DMS 273 (cell line): ENCODE data around the gene GRID2IP.
"Not testable (repeated sequence)": the region's sequence is repeated elsewhere in the genome, so short reads cannot be mapped to it uniquely, and the experiment has no call there.

Experiments
- DNase-seq: peaks from one replicate; lab custom pipeline; 2025; ENCODE audit not compliant: unreplicated experiment; lab: John Stamatoyannopoulos, UW

Gene GRID2IP

DNA sequence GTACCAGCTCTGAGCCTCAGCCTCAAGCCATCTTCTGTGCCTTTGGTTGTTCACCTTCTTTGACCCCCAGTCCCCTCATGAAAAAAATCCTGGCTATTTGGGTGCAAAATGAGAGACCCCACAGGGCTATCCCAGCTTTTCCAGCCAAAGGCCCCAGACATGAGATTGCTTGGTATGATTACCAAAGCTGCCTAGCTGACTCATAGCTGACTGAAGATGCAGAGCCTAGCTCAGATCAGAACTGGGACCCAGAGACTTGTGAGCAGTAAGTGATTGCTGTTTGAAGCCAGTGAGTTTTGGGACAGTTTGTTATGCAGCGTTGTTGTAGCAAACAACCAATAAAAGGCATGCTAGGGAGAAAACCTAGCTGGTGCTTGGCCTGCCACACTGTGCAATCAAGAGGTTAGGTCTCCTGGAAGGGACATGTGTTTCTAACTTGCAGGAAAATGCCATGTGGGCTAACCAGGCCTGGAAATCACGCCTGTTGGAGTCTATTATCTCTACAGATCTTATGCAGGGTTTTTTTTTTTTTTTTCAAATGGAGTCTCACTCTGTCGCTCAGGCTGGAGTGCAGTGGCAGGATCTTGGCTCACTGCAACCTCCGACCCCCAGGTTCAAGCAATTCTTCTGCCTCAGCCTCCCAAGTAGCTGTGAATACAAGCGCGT, 55.5 kb downstream of the GRID2IP start:
- no peak for DNase-seq

- DNase-seq: no peak
Observed at GRCh38 chr7:6494365-6494764, 56.9 kb downstream of the GRID2IP start.

DNA sequence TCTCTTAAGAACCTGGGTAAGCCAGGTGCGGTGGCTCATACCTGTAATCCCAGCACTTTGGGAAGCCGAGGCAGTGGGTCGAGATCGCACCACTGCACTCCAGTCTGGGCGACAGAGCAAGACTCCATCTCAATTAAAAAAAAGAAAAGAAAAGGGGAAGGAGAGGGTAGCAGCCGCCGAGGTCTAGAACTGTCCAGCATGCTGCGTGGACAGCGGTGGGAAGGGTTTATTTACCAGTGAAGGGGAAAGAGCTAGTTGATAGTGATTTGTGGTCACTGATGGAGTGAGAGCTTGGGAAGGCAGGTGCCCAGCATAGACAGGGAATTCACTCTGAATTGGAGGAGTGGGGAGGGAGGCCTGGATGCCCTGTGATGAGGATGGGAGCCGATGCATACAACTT, 60.1 kb downstream of the GRID2IP start:
- DNase-seq: no peak

DNA sequence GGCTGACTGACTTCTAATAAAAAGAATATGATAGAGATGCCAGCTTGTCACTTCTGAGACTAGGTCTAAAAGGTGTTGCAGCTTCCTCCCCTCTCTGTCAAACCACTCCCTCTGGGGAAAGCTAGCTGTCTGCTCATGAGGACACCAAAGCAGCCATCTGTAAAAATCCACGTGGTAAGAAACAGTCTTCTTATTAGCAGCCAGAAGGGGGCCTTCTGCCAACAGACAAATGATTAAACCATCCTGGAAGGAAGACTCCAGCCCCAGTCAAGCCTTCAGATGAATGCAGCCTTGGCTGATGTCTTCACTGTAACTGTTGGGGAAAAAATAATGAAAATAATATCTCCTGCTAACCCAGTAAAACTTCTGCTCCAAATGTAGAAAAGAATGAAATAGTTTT, 61.6 kb downstream of the GRID2IP start:
- DNase-seq: peak; percentile 68

- DNase-seq: no peak
Observed at GRCh38 chr7:6487184-6487545, 64.1 kb downstream of the GRID2IP start.

DNA sequence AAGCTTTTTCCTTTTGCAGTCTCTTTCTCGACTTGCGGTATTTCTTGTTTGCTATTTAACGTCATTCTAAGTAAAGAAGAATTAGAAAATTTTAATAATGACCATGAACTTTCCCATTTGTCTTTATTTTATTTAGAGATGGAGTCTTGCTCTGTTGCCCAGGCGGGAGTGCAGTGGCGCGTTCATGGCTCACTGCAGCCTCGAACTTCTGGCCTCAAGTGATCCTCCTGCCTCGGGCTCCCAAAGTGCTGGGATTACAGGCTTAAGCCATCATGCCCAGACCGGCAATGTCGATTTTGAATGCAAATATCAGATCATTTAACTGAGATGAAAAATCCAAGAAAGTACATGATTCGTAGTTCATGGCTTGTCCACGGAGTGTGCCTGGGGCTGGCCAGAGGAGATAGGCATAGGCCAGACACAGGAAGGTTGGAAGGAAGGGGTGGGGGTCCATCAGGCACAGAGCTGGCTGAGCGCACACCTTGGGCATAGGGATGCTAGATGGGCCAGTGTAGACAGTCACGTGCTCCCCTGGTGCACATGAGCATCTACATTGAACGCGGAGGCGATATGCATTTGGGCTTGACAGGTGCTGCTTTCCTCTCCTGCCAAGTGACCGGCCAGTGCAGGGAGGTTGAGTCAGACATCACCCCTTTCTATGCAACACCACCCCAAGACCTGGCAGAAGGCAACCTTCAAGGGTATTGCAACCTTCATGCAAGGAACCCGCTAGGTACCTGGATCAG, 64.7 kb downstream of the GRID2IP start:
- DNase-seq: no peak

DNA sequence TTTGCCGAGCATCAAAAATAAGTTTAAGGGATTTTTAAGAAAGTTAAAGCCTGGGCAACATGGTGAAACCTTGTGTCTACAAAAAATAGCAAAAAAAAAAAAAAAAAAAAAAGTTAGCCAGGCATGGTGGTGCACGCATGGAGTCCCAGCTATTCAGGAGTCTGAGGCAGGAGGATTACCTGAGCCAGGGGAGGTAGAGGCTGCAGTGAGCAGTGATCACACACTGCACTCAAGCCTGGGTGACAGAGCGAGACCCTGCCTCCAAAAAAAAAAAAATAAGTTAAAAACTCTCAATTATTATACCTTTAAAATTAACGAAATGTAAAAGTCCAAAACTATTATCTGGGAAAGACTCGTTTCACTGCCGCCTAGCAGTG, 68.5 kb downstream of the GRID2IP start:
- DNase-seq: no peak

- DNase-seq: no peak
Observed at GRCh38 chr7:6482307-6482706, 69.0 kb downstream of the GRID2IP start.

- no peak for DNase-seq
Observed at GRCh38 chr7:6481445-6481844, 69.8 kb downstream of the GRID2IP start.

- no peak for DNase-seq
Observed at GRCh38 chr7:6480323-6480660, 71.0 kb downstream of the GRID2IP start.

GRCh38 chr7:6479067-6479466, 72.2 kb downstream of the GRID2IP start:
- no peak for DNase-seq

DNA sequence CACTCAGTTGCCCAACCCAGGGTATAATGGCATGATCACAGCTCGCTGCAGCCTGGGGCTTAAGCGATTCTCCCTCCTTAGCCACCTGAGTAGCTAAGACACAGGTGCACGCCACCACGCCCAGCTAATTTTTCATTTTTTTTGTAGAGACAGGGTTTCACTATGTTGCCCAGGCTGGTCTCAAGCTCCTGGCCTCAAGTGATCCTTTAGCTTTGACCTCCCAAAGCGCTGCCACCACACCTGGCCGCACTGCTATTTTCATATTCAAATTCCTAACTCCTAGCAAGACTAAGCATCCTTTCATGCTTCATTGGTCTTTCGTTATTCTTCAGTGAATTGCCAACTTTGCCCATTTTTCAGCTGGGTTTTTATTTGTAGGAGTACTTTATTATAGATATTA, 73.1 kb downstream of the GRID2IP start:
- no peak for DNase-seq

- DNase-seq: no peak
Observed at GRCh38 chr7:6477318-6477660, 74.0 kb downstream of the GRID2IP start.

DNA sequence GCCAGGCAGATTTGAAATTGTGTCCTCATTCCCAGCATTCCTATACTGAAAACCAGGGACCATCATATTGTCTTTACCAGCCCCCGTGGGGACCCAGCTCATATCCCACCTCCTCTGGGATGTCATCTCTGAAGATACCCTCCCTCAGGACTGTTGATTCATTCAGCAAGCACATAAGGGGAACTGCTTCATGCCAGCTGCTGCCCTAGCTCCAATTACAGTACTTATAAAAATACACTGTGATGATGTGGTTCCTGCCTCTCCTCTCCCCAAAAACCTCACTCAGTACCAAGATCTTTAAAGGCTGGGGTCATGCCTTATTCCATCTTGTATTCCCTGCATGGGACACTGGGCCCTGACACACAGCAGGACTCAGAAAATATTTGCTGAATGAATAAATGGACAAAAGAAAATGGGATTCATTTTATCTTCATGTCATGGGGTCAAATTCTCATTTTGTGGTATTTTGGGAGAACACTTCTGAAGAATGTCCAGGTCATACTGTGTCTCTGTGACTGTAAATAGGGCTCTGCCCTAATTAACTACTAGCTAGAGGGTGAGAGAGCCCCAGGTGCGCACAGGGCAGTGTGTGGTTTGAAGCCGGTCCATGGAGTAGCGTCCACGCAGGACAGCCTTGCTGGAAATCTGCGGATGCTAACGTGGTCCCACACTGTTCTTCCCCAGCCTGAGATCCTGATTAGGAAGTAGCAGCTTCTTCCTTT, 74.5 kb downstream of the GRID2IP start:
- peak; percentile 35 for DNase-seq

- DNase-seq: no peak
Observed at GRCh38 chr7:6475433-6476186, 75.7 kb downstream of the GRID2IP start.

DNA sequence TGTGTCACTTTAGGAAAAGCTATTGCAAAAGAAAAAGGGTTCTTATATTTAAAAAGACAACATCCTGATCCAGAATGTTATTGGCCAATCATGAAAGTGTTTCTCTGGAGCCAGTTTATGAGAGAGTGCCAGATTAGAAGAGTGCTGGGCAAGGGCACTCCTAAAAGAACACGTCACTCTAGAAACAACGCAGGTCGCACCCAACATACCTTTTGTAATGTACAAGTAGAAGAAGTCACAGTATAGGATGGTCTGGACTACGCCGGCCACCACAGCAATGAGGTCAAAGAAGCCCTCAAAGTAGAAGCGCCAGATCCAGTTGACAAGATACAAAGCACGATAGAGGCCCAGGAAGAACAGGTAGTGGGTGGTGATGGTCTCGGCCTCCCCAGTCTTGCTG, 85.4 kb downstream of the GRID2IP start:
- DNase-seq: no peak

- DNase-seq: not testable (repeated sequence)
Observed at GRCh38 chr7:6463609-6464008, 87.7 kb downstream of the GRID2IP start.

GRCh38 chr7:6461946-6462550, 89.2 kb downstream of the GRID2IP start:
- no peak for DNase-seq

DNA sequence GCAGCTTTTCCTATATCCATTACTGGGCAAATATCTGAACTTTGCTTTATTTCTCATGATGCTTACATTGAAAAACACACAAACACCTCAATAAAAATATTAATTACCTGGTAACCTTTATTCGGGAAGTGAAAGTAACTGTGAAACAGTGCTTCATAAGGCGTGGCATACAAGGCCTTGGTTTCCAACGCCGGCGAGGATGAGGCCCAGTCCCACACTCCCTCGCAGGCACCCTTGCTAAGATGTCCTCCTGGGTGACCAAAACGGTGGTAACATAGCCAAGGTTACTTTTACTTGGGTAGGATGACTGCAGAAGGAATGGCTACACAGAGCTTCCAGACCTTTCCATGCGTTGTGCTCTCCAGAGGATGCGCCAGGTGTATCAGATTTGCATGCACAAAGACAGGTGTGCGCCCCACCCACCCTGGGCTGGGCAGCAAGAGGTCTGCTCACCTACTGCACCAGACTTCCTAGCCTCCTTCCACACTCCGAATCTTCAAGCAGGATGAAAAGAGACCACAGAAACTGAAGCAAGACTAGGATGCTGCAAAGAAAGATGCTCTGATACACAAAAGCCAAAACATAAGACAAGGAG, 90.2 kb downstream of the GRID2IP start:
- DNase-seq: no peak

- peak; percentile 57 for DNase-seq
Observed at GRCh38 chr7:6460303-6460702, 91.0 kb downstream of the GRID2IP start.

DNA sequence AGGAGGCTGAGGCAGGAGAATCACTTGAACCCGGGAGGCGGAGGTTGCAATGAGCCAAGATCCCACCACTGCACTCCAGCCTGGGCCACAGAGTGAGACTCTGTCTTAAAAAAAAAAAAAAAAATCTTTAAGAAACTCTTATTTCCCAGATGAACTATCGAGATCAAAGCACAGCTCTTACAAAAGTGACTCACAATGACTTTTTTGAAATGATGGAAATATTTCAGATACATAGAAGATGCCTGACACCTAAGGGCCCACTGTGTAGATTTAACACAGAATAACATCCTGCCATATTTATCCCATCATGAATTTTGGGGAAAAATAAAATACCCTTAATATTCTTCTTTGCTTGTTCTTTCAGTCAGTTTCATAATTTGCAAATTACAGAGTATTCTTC, 92.6 kb downstream of the GRID2IP start:
- DNase-seq: not testable (repeated sequence)
